OCI-LY1 (cell line): Measurements from ENCODE around the gene PIGC.
A peak's percentile ranks its signal among the peaks of the same experiment; 100 is the strongest.

Source experiments
- EZH2 ChIP-seq: fragments of 200-600 bp; sonication (generic), shearing (Covaris generic); IDR thresholded peaks from 2 replicates; pipeline ENCODE4 v1.8.0; 2017; ENCODE audit warnings: borderline replicate concordance, mixed run types, mild to moderate bottlenecking, antibody characterized with exemption, low read length, moderate library complexity, mixed read lengths
- TF ChIP-seq, protein P1 (sequence below): fragments of 200-600 bp; sonication (generic), shearing (Covaris generic); IDR thresholded peaks from 2 replicates; pipeline ENCODE4 v1.5.1; 2017; ENCODE audit warnings: mild to moderate bottlenecking, antibody characterized with exemption, low read length, moderate library complexity, mixed read lengths

DNA sequence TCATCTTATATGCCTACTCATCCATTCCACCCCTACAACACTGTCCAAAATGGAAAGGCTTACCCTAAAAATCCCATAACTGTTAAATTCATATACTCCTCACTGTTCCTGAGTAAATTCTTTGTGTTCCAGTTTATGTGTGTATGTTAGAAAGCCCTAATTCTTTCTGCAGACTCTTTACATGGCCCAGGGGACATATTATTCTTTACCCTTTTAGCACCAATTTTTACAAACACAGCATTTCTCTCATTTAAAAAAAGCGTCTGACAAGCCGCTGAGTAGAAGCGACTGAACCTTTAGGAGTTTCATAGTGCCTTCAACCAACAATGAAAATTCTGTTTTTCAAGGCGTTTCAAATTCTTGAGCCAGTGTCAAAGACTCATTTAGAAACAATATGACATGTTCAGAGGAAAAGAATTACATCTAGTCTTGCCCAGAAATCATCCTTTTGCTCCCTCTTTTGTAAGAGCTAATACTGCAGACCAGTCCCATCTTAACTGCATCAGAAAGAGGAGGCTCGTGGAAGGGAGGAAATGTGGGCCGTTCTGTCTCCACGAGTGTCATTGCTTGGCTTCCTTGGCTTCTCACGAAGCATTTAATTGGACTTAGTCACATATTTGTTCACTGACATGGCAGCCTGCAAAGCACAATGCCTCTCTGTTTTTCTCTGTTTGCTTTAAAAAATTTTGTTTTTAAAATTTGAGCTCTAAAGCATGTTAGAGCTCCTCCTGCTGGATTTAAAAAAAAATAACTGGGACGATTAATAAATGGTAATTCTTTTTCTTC, 44.7 kb downstream of the PIGC start:
- TF ChIP-seq, protein P1, sequence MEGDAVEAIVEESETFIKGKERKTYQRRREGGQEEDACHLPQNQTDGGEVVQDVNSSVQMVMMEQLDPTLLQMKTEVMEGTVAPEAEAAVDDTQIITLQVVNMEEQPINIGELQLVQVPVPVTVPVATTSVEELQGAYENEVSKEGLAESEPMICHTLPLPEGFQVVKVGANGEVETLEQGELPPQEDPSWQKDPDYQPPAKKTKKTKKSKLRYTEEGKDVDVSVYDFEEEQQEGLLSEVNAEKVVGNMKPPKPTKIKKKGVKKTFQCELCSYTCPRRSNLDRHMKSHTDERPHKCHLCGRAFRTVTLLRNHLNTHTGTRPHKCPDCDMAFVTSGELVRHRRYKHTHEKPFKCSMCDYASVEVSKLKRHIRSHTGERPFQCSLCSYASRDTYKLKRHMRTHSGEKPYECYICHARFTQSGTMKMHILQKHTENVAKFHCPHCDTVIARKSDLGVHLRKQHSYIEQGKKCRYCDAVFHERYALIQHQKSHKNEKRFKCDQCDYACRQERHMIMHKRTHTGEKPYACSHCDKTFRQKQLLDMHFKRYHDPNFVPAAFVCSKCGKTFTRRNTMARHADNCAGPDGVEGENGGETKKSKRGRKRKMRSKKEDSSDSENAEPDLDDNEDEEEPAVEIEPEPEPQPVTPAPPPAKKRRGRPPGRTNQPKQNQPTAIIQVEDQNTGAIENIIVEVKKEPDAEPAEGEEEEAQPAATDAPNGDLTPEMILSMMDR = peak; percentile 76
- no peak for TF ChIP-seq EZH2
